ENCODE data around the gene CDH13. TPM values are rescaled to one million over a fixed set of nuclear protein-coding genes. Genes with fewer than 3 reads are reported as not detected.

Gene CDH13
- total and polyA plus RNA-seq, 8 donors, result 0.12 to 21.4 (median 1.7) TPM; not detected in 1

GRCh38 chr16:83198977-83199376 lies 572.2 kb downstream of the CDH13 start:
- no peaks in the 10 kb centered on the region for H3K4me1 ChIP-seq
- WGBS, 5 donors, result 63 to 80% (median 77%) methylated on average over 4 of the region's 4 CpGs
- intact Hi-C loops (cut with DNase I; ENCODE audit: low total_unique reads), result no loop called here

GRCh38 chr16:83200005-83200779 lies 573.4 kb downstream of the CDH13 start:
- 64 to 71% (median 70%) methylated on average over 13 of the region's 13 CpGs for WGBS, 5 donors
- TF ChIP-seq POLR2AphosphoS5 (IDR thresholded peaks at IDR 0.05) (no peak), EP300 (IDR thresholded peaks at IDR 0.05) (no peak)
- no peaks in the 10 kb centered on the region for H3K4me1 ChIP-seq
- intact Hi-C loops (cut with DNase I; ENCODE audit: low total_unique reads), result no loop called here
- peak in 1 of 2 donors; percentile 28 for DNase-seq
- no peaks in the 10 kb centered on the region for H3K27me3 ChIP-seq
- no peaks in the 10 kb centered on the region for H3K9me3 ChIP-seq
- no peaks in the 10 kb centered on the region for H3K36me3 ChIP-seq
- no peak overlapping the region for H3K4me3 ChIP-seq
- H3K27ac ChIP-seq, result no peak overlapping the region

More at GRCh38 chr16:83198977-83199376, 572.2 kb downstream of the CDH13 start:
- no peak for DNase-seq
- H3K27ac ChIP-seq, result no peak overlapping the region
- H3K4me3 ChIP-seq, result no peak overlapping the region
- H3K27me3 ChIP-seq, result peaks cover 0 to 3% (median 0%) of the 10 kb centered on the region in 3 donors
- TF ChIP-seq POLR2AphosphoS5 (IDR thresholded peaks at IDR 0.05) (no peak), EP300 (IDR thresholded peaks at IDR 0.05) (no peak), CTCF (IDR thresholded peaks at IDR 0.05) (no peak), POLR2A (IDR thresholded peaks at IDR 0.05) (no peak)
- H3K36me3 ChIP-seq, result no peaks in the 10 kb centered on the region
- no peaks in the 10 kb centered on the region for H3K9me3 ChIP-seq

GRCh38 chr16:83201748-83202147 lies 575.0 kb downstream of the CDH13 start:
- no peak overlapping the region for H3K27ac ChIP-seq
- no peaks in the 10 kb centered on the region for H3K36me3 ChIP-seq
- H3K4me1 ChIP-seq, result no peaks in the 10 kb centered on the region
- H3K9me3 ChIP-seq, result no peaks in the 10 kb centered on the region
- no peaks in the 10 kb centered on the region for H3K27me3 ChIP-seq
- no peak for TF ChIP-seq EP300 (IDR thresholded peaks at IDR 0.05)
- TF ChIP-seq POLR2A (IDR thresholded peaks at IDR 0.05), result no peak
- no peak for TF ChIP-seq CTCF (IDR thresholded peaks at IDR 0.05)
- TF ChIP-seq POLR2AphosphoS5 (IDR thresholded peaks at IDR 0.05), result no peak
- 90 to 93% (median 91%) methylated on average over 9 of the region's 9 CpGs for WGBS, 5 donors
- intact Hi-C loops (cut with DNase I; ENCODE audit: low total_unique reads), result no loop called here
- H3K4me3 ChIP-seq, result no peak overlapping the region
- DNase-seq, result no peak

- Histone ChIP-seq H3K4me3 (no peak overlapping the region), H3K27me3 (no peaks in the 10 kb centered on the region), H3K27ac (no peak overlapping the region), H3K9me3 (no peaks in the 10 kb centered on the region), H3K36me3 (no peaks in the 10 kb centered on the region), H3K4me1 (no peaks in the 10 kb centered on the region)
- intact Hi-C loops (cut with DNase I; ENCODE audit: low total_unique reads), result no loop called here
- DNase-seq, result no peak
- TF ChIP-seq EP300 (IDR thresholded peaks at IDR 0.05) (no peak), POLR2A (IDR thresholded peaks at IDR 0.05) (no peak), CTCF (IDR thresholded peaks at IDR 0.05) (no peak), POLR2AphosphoS5 (IDR thresholded peaks at IDR 0.05) (no peak)
- 66 to 84% (median 71%) methylated on average over 6 of the region's 6 CpGs for WGBS, 5 donors
These were observed 579.1 kb downstream of the CDH13 start for GRCh38 chr16:83205896-83206295.

GRCh38 chr16:83206426-83206825 lies 579.7 kb downstream of the CDH13 start:
- Histone ChIP-seq H3K4me1 (no peaks in the 10 kb centered on the region), H3K36me3 (no peaks in the 10 kb centered on the region), H3K4me3 (no peak overlapping the region), H3K27ac (no peak overlapping the region), H3K27me3 (no peaks in the 10 kb centered on the region), H3K9me3 (no peaks in the 10 kb centered on the region)
- no peak for DNase-seq
- no peak for TF ChIP-seq POLR2AphosphoS5 (IDR thresholded peaks at IDR 0.05)
- no peak for TF ChIP-seq POLR2A (IDR thresholded peaks at IDR 0.05)
- TF ChIP-seq EP300 (IDR thresholded peaks at IDR 0.05), result no peak
- TF ChIP-seq CTCF (IDR thresholded peaks at IDR 0.05), result no peak
- intact Hi-C loops (cut with DNase I; ENCODE audit: low total_unique reads), result no loop called here
- 72 to 86% (median 77%) methylated on average over 4 to 5 of the region's 5 CpGs for WGBS, 5 donors
